OCI-LY7 (cell line): Measurements from ENCODE around the gene ANP32E.

Source experiments
- EZH2phosphoT487 ChIP-seq: fragments of 200-600 bp; sonication (generic); IDR thresholded peaks from 2 replicates; pipeline ENCODE4 v1.6.1; 2018; ENCODE audit warnings: low read depth, borderline replicate concordance, mild to moderate bottlenecking, mixed run types, antibody characterized with exemption, low read length, moderate library complexity, mixed read lengths
- TF ChIP-seq, protein P1 (sequence below): fragments of 200-600 bp; sonication (generic); conservative IDR thresholded peaks from 2 replicates; pipeline ENCODE4 v1.5.1; 2014; ENCODE audit warnings: mild to moderate bottlenecking, antibody characterized with exemption, low read length, moderate library complexity, mixed read lengths

DNA sequence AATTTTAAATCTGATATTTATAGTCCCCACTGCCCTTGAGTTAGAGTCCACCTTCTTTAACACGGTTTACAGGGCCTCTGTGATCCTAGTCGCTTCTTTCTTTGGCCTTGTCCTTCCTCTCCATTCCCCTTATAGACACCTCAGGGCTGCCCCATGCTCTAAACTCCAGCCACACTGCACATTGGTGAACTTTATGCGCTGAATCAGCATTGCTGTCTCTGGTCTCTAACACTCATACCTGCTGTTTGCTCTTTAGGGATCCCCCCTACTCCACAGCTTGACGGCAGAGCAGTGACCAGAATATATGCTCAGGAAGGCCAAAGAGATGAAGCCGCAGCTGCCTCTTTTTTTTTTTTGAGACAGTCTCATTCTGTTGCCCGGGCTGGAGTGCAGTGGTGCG, 56.0 kb downstream of the ANP32E start:
- TF ChIP-seq, protein P1, sequence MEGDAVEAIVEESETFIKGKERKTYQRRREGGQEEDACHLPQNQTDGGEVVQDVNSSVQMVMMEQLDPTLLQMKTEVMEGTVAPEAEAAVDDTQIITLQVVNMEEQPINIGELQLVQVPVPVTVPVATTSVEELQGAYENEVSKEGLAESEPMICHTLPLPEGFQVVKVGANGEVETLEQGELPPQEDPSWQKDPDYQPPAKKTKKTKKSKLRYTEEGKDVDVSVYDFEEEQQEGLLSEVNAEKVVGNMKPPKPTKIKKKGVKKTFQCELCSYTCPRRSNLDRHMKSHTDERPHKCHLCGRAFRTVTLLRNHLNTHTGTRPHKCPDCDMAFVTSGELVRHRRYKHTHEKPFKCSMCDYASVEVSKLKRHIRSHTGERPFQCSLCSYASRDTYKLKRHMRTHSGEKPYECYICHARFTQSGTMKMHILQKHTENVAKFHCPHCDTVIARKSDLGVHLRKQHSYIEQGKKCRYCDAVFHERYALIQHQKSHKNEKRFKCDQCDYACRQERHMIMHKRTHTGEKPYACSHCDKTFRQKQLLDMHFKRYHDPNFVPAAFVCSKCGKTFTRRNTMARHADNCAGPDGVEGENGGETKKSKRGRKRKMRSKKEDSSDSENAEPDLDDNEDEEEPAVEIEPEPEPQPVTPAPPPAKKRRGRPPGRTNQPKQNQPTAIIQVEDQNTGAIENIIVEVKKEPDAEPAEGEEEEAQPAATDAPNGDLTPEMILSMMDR, result no peak
- TF ChIP-seq EZH2phosphoT487, result no peak
